Transverse colon (tissue), 3 donors: Measurements from ENCODE around the gene MRNIP.

Experiments
- CTCF ChIP-seq, 5 experiments: fragments of 200-600 bp in 3 of 5; fragments of 450-650 bp in 2 of 5; sonication (generic) in 3 of 5; IDR thresholded peaks; 1 replicate in 2 of 5; 2 replicates in 3 of 5; pipeline ENCODE4 v1.5.1; 2016 to 2017; ENCODE audit warnings: antibody characterized with exemption in 5 of 5, inconsistent platforms in 3 of 5, mild to moderate bottlenecking in 2 of 5, moderate library complexity in 1 of 5
- EP300 ChIP-seq: sonication (generic); formaldehyde crosslinking; IDR thresholded peaks from one replicate; pipeline ENCODE4 v1.6.1; 2017; ENCODE audit warnings: antibody characterized with exemption, low read depth
- POLR2A ChIP-seq: fragments of 450-650 bp; IDR thresholded peaks from one replicate; pipeline ENCODE4 v1.6.1; 2016; ENCODE audit warnings: antibody characterized with exemption, mild to moderate bottlenecking, moderate library complexity

DNA sequence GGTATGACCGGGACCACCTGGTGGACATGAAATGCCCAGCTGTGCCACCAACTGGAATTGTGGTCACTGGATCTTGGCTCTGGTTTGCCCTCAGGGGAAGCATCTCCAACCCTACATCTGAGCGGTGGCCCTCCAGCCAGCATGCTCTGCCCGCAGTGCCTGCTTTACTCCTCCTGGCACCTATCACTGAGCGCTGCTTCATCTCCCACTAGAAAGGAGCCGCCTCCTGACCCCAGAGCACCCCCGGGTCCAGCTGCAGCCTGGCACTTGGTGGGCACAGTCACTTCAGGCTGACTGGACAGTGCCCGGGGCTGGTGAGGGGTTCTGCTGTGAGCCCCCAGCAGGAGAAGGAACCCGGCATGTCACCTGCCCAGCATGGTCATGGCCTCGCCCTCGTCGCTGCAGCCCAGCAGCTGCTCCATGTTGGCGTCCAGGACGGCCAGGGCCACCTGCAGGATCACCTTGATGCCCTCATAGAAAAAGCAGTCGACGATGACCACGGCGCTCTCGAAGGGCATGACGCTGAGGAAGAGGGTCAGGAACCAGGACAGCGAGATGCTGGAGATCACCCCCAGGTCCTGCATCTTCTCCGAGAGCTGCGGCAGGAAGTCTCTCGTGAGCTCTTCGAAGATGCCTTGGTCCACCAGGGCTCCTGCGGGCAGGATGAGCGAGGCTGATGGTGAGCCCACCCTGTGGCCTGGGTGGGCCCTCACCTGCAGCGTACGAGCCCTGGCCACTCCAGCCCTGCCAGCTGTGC lies 16.1 kb upstream of the MRNIP start:
- TF ChIP-seq CTCF (IDR thresholded peaks at IDR 0.05): no peak
- no peak for TF ChIP-seq POLR2A
- no peak for TF ChIP-seq EP300
